CD4-positive, alpha-beta T cell treated with Interferon alpha-2 for 1 hour (primary cell): Measurements from ENCODE around the gene SOCS7.

Experiments used
- DNase-seq, 2 donors: peaks; one replicate each; pipeline ENCODE4 v3.0.0-alpha.2; 2020 to 2022

SOCS7 gene

GRCh38 chr17:38338535-38338934 lies 13.1 kb upstream of the SOCS7 start:
- DNase-seq = no peak

- no peak for DNase-seq
Observed at GRCh38 chr17:38339891-38340290, 11.8 kb upstream of the SOCS7 start.

GRCh38 chr17:38341035-38341721 lies 10.5 kb upstream of the SOCS7 start:
- no peak for DNase-seq

DNA sequence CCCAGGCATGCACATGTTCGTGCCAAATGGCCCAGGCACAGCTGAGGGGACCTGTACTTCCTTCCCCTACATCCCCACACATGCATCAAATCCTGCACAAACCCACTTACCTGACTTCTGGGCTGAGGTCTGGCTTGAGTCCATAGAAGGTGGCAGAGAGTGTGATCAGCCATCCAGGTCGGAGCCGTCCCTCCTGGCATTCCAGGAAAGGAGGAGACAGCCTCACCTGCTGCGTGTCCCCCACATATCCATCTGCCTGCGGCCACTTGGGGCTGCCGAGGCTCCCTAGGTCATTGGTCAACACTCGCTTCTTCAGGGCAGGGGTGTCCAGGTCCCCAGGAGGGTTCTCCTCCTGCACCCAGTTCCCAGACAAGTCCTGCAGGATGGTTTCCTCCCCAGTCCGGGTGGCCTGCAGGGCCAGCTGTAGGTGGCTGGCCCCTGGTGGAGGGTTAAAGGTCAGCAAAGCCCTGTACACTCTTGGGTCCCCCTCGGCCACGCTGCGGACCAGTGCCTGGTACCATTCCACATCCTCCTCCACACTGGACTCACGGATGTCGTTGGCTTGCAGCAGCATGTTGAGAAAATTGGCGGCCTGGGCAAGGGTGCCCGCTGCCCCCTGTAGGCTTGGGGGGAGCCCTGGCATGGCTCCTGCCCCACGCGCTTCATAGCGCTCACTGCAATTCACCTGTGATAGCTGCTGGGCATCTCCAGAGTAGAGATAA lies 8.6 kb upstream of the SOCS7 start:
- DNase-seq = no peak

DNA sequence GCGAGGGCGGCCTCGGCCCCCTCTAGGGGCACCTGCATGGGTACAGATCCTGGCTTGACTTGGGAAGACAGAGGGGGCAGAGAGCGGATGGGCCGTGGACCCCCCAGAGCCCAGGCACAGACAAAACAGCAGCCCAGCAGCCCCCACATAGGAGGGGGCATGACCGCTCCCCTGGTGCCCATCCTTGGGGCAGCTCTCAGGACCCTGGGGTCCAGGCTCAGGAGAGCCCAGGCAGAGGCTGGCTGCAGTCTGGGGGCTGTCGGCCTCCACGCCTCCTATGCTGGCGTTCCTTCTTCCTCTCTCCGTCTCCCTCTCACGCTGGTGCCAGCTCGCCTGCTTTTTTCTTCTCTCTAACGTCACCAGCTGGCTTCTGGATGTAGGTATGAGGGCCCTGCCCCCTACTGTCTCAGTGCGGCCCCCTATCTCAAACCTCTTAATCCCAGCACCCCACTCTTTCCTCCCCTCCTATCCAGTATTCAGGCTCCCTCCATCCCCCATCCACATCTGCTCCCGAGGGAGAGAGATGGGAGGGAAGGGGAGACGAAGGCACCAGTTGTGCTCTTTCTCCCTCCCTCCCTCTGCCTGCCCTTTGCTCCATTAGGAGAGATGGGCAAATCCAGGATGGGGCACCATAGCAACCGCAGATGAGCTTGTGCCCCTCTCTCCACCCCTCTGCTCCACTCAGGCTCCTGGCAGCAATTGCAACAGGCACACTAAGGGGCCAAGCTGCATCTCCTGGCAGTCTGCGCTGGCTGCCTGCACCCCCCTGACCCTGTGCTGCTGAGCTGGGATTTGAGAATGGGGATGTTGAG lies 7.8 kb upstream of the SOCS7 start, which contains the start of gene GPR179:
Gene GPR179 (minus strand): TSS at position 349 of the 812 bp plus-strand sequence. CDS start 167 bp downstream, at position 182.
- no peak for DNase-seq

DNA sequence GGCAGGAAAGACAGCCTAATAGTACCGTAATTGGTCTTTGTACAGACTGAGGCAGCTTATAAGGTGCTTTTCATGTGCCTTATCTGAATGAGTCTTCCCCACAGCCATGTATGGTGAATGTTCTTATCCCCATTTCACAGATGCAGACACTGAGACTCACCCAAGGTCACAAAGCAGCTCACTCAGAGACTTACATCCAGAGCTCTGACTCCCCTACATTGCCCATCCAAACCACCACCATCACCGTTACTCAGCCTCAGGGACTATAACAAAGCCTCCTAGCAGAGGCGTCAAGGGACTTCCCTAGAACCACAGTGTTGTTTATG lies 7.3 kb upstream of the SOCS7 start:
- no peak for DNase-seq

- no peak for DNase-seq
Observed at GRCh38 chr17:38345743-38346142, 5.9 kb upstream of the SOCS7 start.

GRCh38 chr17:38349097-38349730 lies 2.4 kb upstream of the SOCS7 start:
- peak; percentile 83 to 88 for DNase-seq

DNA sequence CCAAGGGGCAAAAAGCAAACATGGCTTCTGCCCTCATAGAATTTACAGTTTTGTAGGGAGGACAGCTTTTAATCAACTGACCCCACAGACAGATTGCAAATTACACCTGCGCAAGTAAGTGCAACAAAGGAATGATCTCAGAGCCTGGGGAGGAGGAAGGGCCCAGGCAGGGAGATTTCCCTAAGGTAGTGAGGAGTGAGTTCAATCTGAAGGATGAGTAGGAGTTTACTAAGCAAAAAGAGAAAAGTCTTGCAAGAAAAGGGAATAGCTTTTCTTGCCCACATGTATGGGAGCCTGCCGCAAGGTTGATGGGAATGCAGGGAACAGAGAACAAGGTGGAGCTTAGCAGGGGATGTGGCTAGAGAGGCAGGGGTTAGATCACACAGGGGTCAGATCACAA lies 1.6 kb upstream of the SOCS7 start:
- DNase-seq = no peak

GRCh38 chr17:38352245-38353085 lies 821 bp downstream of the SOCS7 start:
- peak in 1 of 2 donors; percentile 5 for DNase-seq

DNA sequence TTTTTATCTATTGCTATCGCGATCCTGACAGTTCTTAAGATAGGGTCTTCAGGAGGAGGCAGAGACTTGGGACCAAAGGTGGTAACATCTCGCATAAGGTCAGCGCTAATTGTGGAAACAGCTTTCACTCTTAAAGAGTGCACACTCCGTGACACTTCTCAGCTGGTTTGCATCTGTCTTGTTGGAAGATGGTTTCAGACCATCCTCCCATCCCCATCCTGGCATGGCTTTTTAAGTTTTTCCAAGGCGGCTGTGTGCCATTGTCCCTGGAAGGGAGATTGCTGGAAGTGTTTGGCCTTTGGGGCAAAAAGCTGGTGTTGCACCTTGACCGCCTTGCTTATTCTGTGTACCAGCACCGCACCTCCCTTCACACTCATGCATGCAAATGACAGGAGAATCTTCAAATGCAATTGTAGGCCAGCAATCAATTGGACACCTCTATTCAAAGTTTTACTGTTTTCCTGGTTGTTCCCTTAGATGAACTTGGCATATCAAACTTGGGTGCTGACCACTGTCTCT lies 1.5 kb downstream of the SOCS7 start:
- DNase-seq = peak in 1 of 2 donors; percentile 0

GRCh38 chr17:38353668-38354067 lies 2.0 kb downstream of the SOCS7 start:
- no peak for DNase-seq

GRCh38 chr17:38354466-38354865 lies 2.8 kb downstream of the SOCS7 start:
- DNase-seq = no peak

- DNase-seq = no peak
Observed at GRCh38 chr17:38355251-38355650, 3.6 kb downstream of the SOCS7 start.

GRCh38 chr17:38357486-38358123 lies 6.0 kb downstream of the SOCS7 start:
- DNase-seq = no peak

GRCh38 chr17:38358586-38359513 lies 7.2 kb downstream of the SOCS7 start:
- DNase-seq = no peak

DNA sequence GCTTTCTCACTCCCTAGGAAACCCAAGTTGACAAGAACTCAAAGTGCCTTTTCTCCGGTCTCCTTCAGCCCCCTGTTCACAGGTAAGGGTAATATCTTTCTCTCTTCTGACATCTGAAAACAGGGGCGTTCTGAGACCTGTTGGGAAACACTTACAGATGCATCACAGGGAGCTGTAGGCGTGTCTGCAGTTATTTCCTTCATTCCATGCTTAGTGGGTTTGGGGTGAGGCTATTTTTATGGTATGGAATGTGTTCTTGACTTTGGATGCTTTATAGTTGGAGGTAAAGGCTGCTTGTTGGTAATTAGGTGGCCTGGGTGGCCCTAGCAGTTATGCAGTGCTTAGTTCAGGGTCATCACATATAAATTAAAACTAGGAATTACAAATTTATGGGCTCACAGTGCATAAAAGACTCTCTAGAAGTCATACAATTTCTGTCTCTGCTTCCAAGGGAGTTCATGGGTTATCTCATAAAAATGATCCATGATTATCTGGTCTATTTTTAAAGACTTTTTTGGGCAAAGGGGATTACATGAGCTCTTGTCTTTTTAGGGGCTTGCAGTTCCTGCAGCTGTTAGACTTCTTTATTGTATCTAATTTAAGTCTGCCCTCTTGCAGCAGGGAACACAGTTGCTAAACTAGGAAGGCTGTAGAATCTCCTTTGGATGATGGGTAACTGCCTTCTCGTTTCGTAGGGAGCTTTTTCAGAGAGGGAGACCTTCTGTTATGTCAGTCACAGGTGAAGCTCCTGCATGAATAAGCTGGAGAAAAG lies 10.2 kb downstream of the SOCS7 start:
- DNase-seq = no peak

DNA sequence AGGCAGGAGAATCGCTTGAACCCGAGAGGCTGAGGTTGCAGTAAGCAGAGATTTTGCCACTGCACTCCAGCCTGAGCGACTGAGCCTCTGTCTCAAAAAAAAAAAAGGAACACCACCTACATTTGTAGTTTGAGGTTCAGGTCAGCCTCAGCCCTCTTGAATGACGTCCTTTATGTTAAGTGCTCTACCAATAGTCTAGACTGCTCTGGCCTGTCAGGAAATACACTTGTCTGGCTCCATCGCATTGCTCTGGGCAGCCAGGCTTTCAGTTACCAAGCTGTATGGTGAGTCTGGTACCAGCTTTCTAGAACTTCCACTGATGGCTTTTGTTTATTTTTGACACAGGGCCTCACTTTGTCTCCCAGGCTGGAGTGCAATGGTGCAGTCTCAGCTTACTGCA lies 11.4 kb downstream of the SOCS7 start:
- DNase-seq = no peak

DNA sequence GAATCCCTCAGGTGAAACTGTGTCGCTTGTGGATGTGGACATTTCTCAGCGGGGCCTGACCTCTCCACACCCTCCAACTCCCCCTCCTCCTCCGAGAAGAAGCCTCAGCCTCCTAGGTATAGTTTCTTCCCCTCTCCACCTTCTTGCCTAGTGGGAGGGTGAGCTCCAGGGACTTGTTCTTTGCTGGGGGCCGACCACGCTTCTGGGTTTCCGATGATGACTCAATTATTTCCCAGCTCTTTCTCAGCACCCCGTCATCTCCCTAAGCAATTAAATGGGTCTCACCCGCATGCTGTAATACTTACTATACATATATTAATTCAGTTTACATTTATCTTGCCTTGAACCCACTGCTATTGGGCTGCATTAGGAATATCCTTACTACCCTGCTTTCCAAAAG lies 13.1 kb downstream of the SOCS7 start:
- DNase-seq = no peak
